HepG2 (cell line): ENCODE results near the gene PMPCB. TPM values are rescaled to one million over a fixed set of nuclear protein-coding genes. Genes with fewer than 3 reads are reported as not detected.

Experiments used
- ATAC-seq: fragments of 200-7000 bp; cut with Tn5 transposase; 3 replicates; pipeline ENCODE4 v1.9.1; 2020; ENCODE audit warnings: mild to moderate bottlenecking, moderate library complexity
- BruUV-seq: library from RNA; stranded (reverse); fragments of 400-500 nt; replicated peaks from 2 replicates; lab custom pipeline; 2021; lab: Mats Ljungman, UMichigan
- CTCF ChIA-PET: fragments of 300-600 bp; formaldehyde crosslinking; extraction: SDS; loops from one replicate; lab custom pipeline; 2021; ENCODE audit warnings: low total read pairs, inconsistent platforms, low intra/inter-chr PET ratio; lab: Yijun Ruan, JAX
- POLR2A ChIA-PET: fragments of 350-600 bp; sonication (Branson Sonifier 250); formaldehyde crosslinking; loops from one replicate; lab custom pipeline; 2020; ENCODE audit warnings: antibody characterized with exemption, inconsistent platforms; lab: Yijun Ruan, JAX
- DNase-seq: peaks from one replicate; pipeline ENCODE4 v3.0.0-alpha.2; 2015; ENCODE audit warnings: low spot score
- FAIRE-seq: peaks from 3 replicates; lab custom pipeline; 2011; peaks lifted over from hg19 to GRCh38; lab: Jason Lieb, UNC
- H2AFZ ChIP-seq: one replicate; pipeline ENCODE4 v1.6.1; 2011; ENCODE audit warnings: low read length, inconsistent platforms
- H3K27ac ChIP-seq: fragments of 300-600 bp; 3 replicates; pipeline ENCODE4 v1.8.0; 2011; ENCODE audit warnings: mixed run types, mild to moderate bottlenecking, mixed read lengths, low read length, inconsistent platforms; ENCODE audit not compliant: insufficient read depth; ENCODE audit errors: extremely low read length
- H3K27me3 ChIP-seq, 2 experiments: fragments of 200-600 bp in 1 of 2; 2 replicates in 1 of 2; 3 replicates in 1 of 2; pipeline versions ENCODE4 v1.6.0 to v1.8.0; 2011; ENCODE audit warnings: low read length in 2 of 2, mild to moderate bottlenecking in 2 of 2, moderate library complexity in 2 of 2, inconsistent platforms in 1 of 2; ENCODE audit not compliant: insufficient read depth in 2 of 2, control insufficient read depth in 1 of 2
- H3K36me3 ChIP-seq, 2 experiments: fragments of 200-600 bp in 1 of 2; replicated peaks in 1 of 2; 2 replicates in 1 of 2; 3 replicates in 1 of 2; pipeline versions ENCODE4 v1.5.1 to v1.8.0; 2011; ENCODE audit warnings: low read length in 2 of 2, inconsistent platforms in 1 of 2; ENCODE audit not compliant: insufficient read depth in 2 of 2, control insufficient read depth in 1 of 2
- H3K4me1 ChIP-seq: 2 replicates; pipeline ENCODE4 v1.5.1; 2012; ENCODE audit warnings: low read length, inconsistent platforms; ENCODE audit not compliant: insufficient read depth
- H3K4me2 ChIP-seq: 2 replicates; pipeline ENCODE4 v1.6.0; 2011; ENCODE audit warnings: low read depth, low read length, inconsistent platforms
- H3K4me3 ChIP-seq, 3 experiments: fragments of 200-600 bp in 1 of 3; sonication (generic), shearing (Covaris generic) in 1 of 3; replicated peaks in 1 of 3; 2 replicates each; pipeline ENCODE4 v1.5.1; 2011 to 2016; ENCODE audit warnings: low read length in 3 of 3, inconsistent platforms in 2 of 3, low read depth in 2 of 3, mild to moderate bottlenecking in 2 of 3, control low read depth in 1 of 3, mixed read lengths in 1 of 3; ENCODE audit not compliant: insufficient read depth in 1 of 3
- H3K79me2 ChIP-seq: one replicate; pipeline ENCODE4 v1.6.1; 2011; ENCODE audit warnings: low read length, inconsistent platforms; ENCODE audit not compliant: insufficient read depth
- H3K9ac ChIP-seq: 2 replicates; pipeline ENCODE4 v1.6.0; 2011; ENCODE audit warnings: mild to moderate bottlenecking, low read depth, low read length, inconsistent platforms; ENCODE audit not compliant: insufficient read depth
- H3K9me3 ChIP-seq: 2 replicates; pipeline ENCODE4 v1.5.1; 2012; ENCODE audit warnings: mild to moderate bottlenecking, low read length
- H4K20me1 ChIP-seq: 2 replicates; pipeline ENCODE4 v1.6.0; 2011; ENCODE audit warnings: inconsistent platforms, mild to moderate bottlenecking, low read length, moderate library complexity; ENCODE audit not compliant: insufficient read depth
- CEBPB ChIP-seq: IDR thresholded peaks from 2 replicates; pipeline ENCODE4 v1.6.1; 2011; ENCODE audit warnings: low read depth, low read length, improper control_type of control experiment, borderline replicate concordance
- HCFC1 ChIP-seq: fragments of 150-350 bp; IDR thresholded peaks from 2 replicates; pipeline ENCODE4 v1.6.1; 2014; ENCODE audit warnings: low read depth, low read length
- PHF21A ChIP-seq: sonication (generic); formaldehyde crosslinking; IDR thresholded peaks from 2 replicates; pipeline ENCODE4 v1.5.0; 2020; ENCODE audit warnings: mild to moderate bottlenecking, missing genetic modification reagents
- PLSCR1 ChIP-seq: sonication (generic); formaldehyde crosslinking; IDR thresholded peaks from 2 replicates; pipeline ENCODE4 v1.5.0; 2020; ENCODE audit warnings: missing genetic modification reagents, mild to moderate bottlenecking, borderline replicate concordance
- PRPF4 ChIP-seq: fragments of 200-400 bp; formaldehyde crosslinking; IDR thresholded peaks from 2 replicates; pipeline ENCODE4 v1.6.1; 2016; ENCODE audit warnings: low read length, low read depth; ENCODE audit not compliant: poor library complexity, severe bottlenecking
- TEF ChIP-seq: sonication (generic); formaldehyde crosslinking; IDR thresholded peaks from 2 replicates; pipeline ENCODE4 v1.5.0; 2020; ENCODE audit warnings: missing genetic modification reagents
- ZFAT ChIP-seq: sonication (generic); formaldehyde crosslinking; conservative IDR thresholded peaks from 2 replicates; pipeline ENCODE4 v1.8.1; 2023; ENCODE audit warnings: missing genetic modification reagents, inconsistent platforms
- ZNF17 ChIP-seq: sonication (generic); formaldehyde crosslinking; IDR thresholded peaks from 2 replicates; pipeline ENCODE4 v1.5.0; 2020; ENCODE audit warnings: mild to moderate bottlenecking, missing genetic modification reagents
- ZNF24 ChIP-seq: fragments of 450-650 bp; IDR thresholded peaks from 2 replicates; pipeline ENCODE4 v1.6.1; 2017; ENCODE audit warnings: antibody characterized with exemption, mild to moderate bottlenecking
- ZNF543 ChIP-seq: sonication (generic); formaldehyde crosslinking; IDR thresholded peaks from 2 replicates; pipeline ENCODE4 v1.4.0; 2020; ENCODE audit warnings: mild to moderate bottlenecking, missing genetic modification reagents
- ZNF746 ChIP-seq: sonication (generic); formaldehyde crosslinking; IDR thresholded peaks from 2 replicates; pipeline ENCODE4 v1.8.0; 2022; ENCODE audit warnings: mild to moderate bottlenecking, missing genetic modification reagents
- ZNF788 ChIP-seq: sonication (generic); formaldehyde crosslinking; IDR thresholded peaks from 2 replicates; pipeline ENCODE4 v1.5.0; 2020; ENCODE audit warnings: mild to moderate bottlenecking, missing genetic modification reagents, borderline replicate concordance
- WGBS: methylation state at CpG from one replicate; pipeline ENCODE4 v1.1.6; 2017; ENCODE audit warnings: low lambda C conversion rate; 5-methylcytosine and 5-hydroxymethylcytosine counted together
- in situ Hi-C: cut with HindIII; loops from 2 replicates; pipeline ENCODE4 v1.10.0; 2017; ENCODE audit warnings: low pct_unique_long_range_greater_than_20kb; ENCODE audit not compliant: extremely low pct_ligation_motif_present
- intact Hi-C: fragments of 100-400 bp; cut with micrococcal nuclease; formaldehyde crosslinking; loops from one replicate; pipeline ENCODE4 v1.10.0; 2022; ENCODE audit not compliant: unreplicated experiment
- polyA plus RNA-seq, 8 experiments: library from polyadenylated mRNA; depleted of rRNA in 3 of 8; stranded (reverse) in 7 of 8; unstranded in 1 of 8; fragments of >200 nt; fragmentation: Illumina TruSeq in 4 of 8; extraction: Trizol in 4 of 8; gene quantifications; 2 replicates each; pipeline versions ENCODE4 v1.2.1 to v1.2.3, GENCODE V29; 2011 to 2016; ENCODE audit warnings: low read depth in 4 of 8, missing spikeins in 1 of 8, mixed read lengths in 1 of 8; ENCODE audit not compliant: insufficient read depth in 1 of 8
- total RNA-seq, 5 experiments: library from RNA; depleted of rRNA; stranded (reverse); fragments of >200 nt; fragmentation: Illumina TruSeq; extraction: Trizol; gene quantifications; 2 replicates each; pipeline ENCODE4 v1.2.3, GENCODE V29; 2016; ENCODE audit warnings: low read depth in 1 of 5
- TF ChIP-seq, protein P1 (sequence below): IDR thresholded peaks from 2 replicates; pipeline ENCODE4 v1.6.1; 2018; ENCODE audit warnings: missing genetic modification reagents
- TF ChIP-seq, protein P2 (sequence below): sonication (generic); formaldehyde crosslinking; conservative IDR thresholded peaks from 2 replicates; pipeline ENCODE4 v1.4.0; 2020; ENCODE audit warnings: missing genetic modification reagents

The PMPCB gene
- total and polyA plus RNA-seq, 2 of the 13 experiments (the other 11 are each of a cell fraction or from before 2014, with no cell fraction given): 80.8 to 124 TPM

DNA sequence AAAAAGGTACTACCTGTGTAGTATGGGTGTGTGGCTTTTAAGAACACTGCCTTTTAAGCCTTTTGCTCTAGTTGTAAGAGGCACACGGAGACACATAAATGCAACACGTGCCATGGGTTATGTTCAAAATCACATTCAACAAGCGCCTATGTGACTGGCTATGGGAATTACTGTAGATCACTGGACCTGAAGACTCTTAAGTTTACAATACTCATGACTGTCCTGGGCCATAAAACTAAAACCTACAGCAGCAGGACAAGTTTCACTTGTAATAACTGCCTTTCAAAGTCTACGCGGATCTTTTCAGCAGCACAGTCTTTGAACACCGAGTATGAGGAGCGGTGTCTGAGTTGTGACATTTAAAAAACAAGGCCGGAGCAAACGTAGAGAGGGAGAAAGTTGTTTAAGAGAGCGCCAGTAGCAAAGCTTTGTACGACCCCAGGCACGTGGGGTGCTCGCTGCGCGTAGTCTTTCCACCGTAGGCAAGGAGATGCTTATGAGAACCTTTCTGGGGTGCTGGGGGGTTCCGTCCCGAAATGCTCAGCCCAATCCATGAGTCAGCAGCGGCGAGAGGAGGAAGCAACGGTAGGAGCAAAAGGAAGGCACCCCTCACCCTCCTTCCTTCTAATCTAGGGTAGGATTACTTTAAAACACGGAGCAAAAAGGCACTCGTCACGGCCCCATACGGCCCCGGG is 46.7 kb downstream of the PMPCB start (continued):
- no peak for TF ChIP-seq ZNF543
- TF ChIP-seq, all 625 proteins: peak for 9

GRCh38 chr7:103344453-103345149 is 47.4 kb downstream of the PMPCB start, which contains the start of gene DNAJC2:
Gene DNAJC2 (minus strand): TSS chr7:103344767. CDS start chr7:103344622, 145 bp downstream.
- Histone ChIP-seq H3K9me3 (no peaks in the 10 kb centered on the region), H3K4me2 (peak within 1 kb of the TSS; percentile 85), H3K36me3 (peaks cover 2 to 22% of the 10 kb centered on the region in 2 experiments; a peak in 4 of 5 replicates), H4K20me1 (peaks cover 7% of the 10 kb centered on the region; the same call in 1 of the 2 replicates), H3K79me2 (peaks cover 67% of the 10 kb centered on the region), H3K27me3 (no peaks in the 10 kb centered on the region; a peak in 1 of 5 replicates), H2AFZ (peak within 1 kb of the TSS; percentile 100), H3K4me1 (peaks cover 48% of the 10 kb centered on the region), H3K9ac (peak within 1 kb of the TSS; percentile 92), H3K4me3 (peak within 1 kb of the TSS; percentile 75 to 92 (median 86)), H3K27ac (peak within 1 kb of the TSS; percentile 82)
- intact Hi-C loops: loop anchor here (2.0 to 5.0 kb wide), 3 partner anchors 43 to 62 kb away; partner anchors contain the start of gene PMPCB
- 9% methylated on average over 23 of the region's 43 CpGs for WGBS
- ChIA-PET POLR2A (interaction anchor here (1.5 kb wide), 1 partner anchor 61 kb away, joined by 6 read pairs; no protein-coding TSS in a partner anchor), CTCF (no interaction called here)
- ATAC-seq (peak; percentile 92), FAIRE-seq (peak; percentile 72), DNase-seq (peak; percentile 87)
- in situ Hi-C loops: loop anchor here (10.0 kb wide), 1 partner anchor 60 kb away; no protein-coding TSS in a partner anchor
- no TSS peak for BruUV-seq
- TF ChIP-seq ZNF746 (CRISPR knock-in tag) (0 out of 2 replicates have a peak, but pooled peaks have one; percentile 71), PLSCR1 (CRISPR knock-in tag) (no peak), ZFAT (CRISPR knock-in tag) (no peak), TEF (CRISPR knock-in tag) (peak; percentile 44; the same call in 1 of the 2 replicates), CEBPB (no peak), PRPF4 (no peak), ZNF17 (CRISPR knock-in tag) (no peak), ZNF788 (peak; percentile 71; the same call in 1 of the 2 replicates), ZNF24 (peak; percentile 61; the same call in 1 of the 2 replicates), HCFC1 (peak; percentile 73), PHF21A (CRISPR knock-in tag) (peak; percentile 50; the same call in 1 of the 2 replicates)
- TF ChIP-seq, protein P1, sequence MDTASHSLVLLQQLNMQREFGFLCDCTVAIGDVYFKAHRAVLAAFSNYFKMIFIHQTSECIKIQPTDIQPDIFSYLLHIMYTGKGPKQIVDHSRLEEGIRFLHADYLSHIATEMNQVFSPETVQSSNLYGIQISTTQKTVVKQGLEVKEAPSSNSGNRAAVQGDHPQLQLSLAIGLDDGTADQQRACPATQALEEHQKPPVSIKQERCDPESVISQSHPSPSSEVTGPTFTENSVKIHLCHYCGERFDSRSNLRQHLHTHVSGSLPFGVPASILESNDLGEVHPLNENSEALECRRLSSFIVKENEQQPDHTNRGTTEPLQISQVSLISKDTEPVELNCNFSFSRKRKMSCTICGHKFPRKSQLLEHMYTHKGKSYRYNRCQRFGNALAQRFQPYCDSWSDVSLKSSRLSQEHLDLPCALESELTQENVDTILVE: peak; percentile 91
- TF ChIP-seq, protein P2, sequence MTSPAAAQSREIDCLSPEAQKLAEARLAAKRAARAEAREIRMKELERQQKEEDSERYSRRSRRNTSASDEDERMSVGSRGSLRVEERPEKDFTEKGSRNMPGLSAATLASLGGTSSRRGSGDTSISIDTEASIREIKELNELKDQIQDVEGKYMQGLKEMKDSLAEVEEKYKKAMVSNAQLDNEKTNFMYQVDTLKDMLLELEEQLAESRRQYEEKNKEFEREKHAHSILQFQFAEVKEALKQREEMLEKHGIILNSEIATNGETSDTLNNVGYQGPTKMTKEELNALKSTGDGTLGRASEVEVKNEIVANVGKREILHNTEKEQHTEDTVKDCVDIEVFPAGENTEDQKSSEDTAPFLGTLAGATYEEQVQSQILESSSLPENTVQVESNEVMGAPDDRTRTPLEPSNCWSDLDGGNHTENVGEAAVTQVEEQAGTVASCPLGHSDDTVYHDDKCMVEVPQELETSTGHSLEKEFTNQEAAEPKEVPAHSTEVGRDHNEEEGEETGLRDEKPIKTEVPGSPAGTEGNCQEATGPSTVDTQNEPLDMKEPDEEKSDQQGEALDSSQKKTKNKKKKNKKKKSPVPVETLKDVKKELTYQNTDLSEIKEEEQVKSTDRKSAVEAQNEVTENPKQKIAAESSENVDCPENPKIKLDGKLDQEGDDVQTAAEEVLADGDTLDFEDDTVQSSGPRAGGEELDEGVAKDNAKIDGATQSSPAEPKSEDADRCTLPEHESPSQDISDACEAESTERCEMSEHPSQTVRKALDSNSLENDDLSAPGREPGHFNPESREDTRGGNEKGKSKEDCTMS (CRISPR knock-in tag): no peak; the same call in 1 of the 2 replicates
